DND-41 (cell line): ENCODE measurements around the gene SPSB1.

Source experiments
- ATAC-seq: fragments of 200-7000 bp; cut with Tn5 transposase; 3 replicates; pipeline ENCODE4 v1.9.1; 2021; ENCODE audit warnings: low read depth; ENCODE audit not compliant: insufficient read depth
- DNase-seq: peaks from one replicate; pipeline ENCODE4 v3.0.0-alpha.2; 2020
- H2AFZ ChIP-seq: 2 replicates; pipeline ENCODE4 v1.6.0; 2012; ENCODE audit warnings: low read depth, low read length
- H3K27ac ChIP-seq: 2 replicates; pipeline ENCODE4 v1.5.1; 2012; ENCODE audit warnings: low read length, inconsistent platforms
- H3K27me3 ChIP-seq: fragments of 200-600 bp; sonication (generic); 2 replicates; pipeline ENCODE4 v1.6.0; 2012; ENCODE audit warnings: low read length, mild to moderate bottlenecking, inconsistent platforms; ENCODE audit not compliant: insufficient read depth, poor library complexity
- H3K36me3 ChIP-seq: 2 replicates; pipeline ENCODE4 v1.5.1; 2012; ENCODE audit warnings: low read length, inconsistent platforms; ENCODE audit not compliant: insufficient read depth
- H3K4me1 ChIP-seq: 2 replicates; pipeline ENCODE4 v1.5.1; 2012; ENCODE audit warnings: mild to moderate bottlenecking, low read length; ENCODE audit not compliant: insufficient read depth
- H3K4me2 ChIP-seq: 2 replicates; pipeline ENCODE4 v1.6.0; 2012; ENCODE audit warnings: mild to moderate bottlenecking, moderate library complexity, low read length, inconsistent platforms; ENCODE audit not compliant: insufficient read depth
- H3K4me3 ChIP-seq, 2 experiments: fragments of 200-600 bp in 1 of 2; shearing (Covaris generic) in 1 of 2; 2 replicates each; pipeline ENCODE4 v1.5.1; 2012 to 2016; ENCODE audit warnings: inconsistent platforms in 2 of 2, low read length in 2 of 2, mild to moderate bottlenecking in 2 of 2, low read depth in 1 of 2, moderate library complexity in 1 of 2
- H3K79me2 ChIP-seq: 2 replicates; pipeline ENCODE4 v1.6.0; 2012; ENCODE audit warnings: low read length, inconsistent platforms; ENCODE audit not compliant: insufficient read depth
- H3K9ac ChIP-seq: 2 replicates; pipeline ENCODE4 v1.6.0; 2012; ENCODE audit warnings: low read depth, mild to moderate bottlenecking, inconsistent platforms, low read length, moderate library complexity
- H3K9me3 ChIP-seq: 2 replicates; pipeline ENCODE4 v1.5.1; 2012; ENCODE audit warnings: low read length, moderate library complexity, mild to moderate bottlenecking, inconsistent platforms; ENCODE audit not compliant: insufficient read depth, severe bottlenecking
- H4K20me1 ChIP-seq: 2 replicates; pipeline ENCODE4 v1.6.0; 2012; ENCODE audit warnings: low read length; ENCODE audit not compliant: insufficient read depth
- EZH2 ChIP-seq: IDR thresholded peaks from 3 replicates; pipeline ENCODE4 v1.6.1; 2012; ENCODE audit warnings: borderline replicate concordance, low read depth, mild to moderate bottlenecking, moderate library complexity, low read length, inconsistent platforms; ENCODE audit not compliant: severe bottlenecking
- TF ChIP-seq, protein P1 (sequence below): IDR thresholded peaks from 2 replicates; pipeline ENCODE4 v1.5.1; 2012; ENCODE audit warnings: borderline replicate concordance, low read length, moderate library complexity, mild to moderate bottlenecking; ENCODE audit not compliant: poor library complexity, severe bottlenecking; ENCODE audit errors: extremely low read depth

Gene SPSB1

DNA sequence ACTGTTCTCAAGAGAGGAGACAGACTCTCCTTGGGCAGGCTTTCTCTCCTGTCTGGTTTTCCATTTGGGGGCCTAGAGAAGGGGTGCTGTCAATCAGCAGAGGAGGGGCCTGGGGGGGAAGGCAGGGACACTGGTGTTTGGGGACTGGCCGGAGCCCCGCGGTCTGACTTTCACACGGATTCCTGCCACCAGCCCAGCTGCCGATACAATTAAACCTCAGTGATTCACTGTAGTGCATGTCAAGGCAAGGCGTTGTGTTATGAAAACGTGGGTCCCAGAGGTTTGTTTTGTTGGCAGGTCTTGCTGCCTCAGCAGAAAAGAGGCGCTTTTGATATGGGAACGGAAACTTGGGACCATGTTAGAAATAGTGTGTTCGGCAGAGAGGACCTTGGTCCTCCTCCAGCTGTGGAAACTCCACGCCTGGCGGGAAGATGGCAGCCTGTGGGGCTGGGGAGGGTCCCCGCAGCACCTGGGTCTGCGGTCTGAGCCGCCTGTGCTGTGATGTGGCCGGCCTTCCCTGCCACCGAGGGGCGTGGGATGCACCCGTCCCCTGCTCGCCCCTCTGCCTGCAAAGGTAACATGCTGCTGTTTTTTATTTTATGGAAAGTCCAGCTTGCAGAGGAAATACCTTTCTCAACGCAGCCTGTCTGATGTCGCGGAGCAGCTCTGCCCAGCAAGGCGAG lies 47.6 kb downstream of the SPSB1 start:
- no peaks in the 10 kb centered on the region for H3K27me3 ChIP-seq
- ATAC-seq (no peak), DNase-seq (no peak)
- TF ChIP-seq EZH2 = no peak
- TF ChIP-seq, protein P1, sequence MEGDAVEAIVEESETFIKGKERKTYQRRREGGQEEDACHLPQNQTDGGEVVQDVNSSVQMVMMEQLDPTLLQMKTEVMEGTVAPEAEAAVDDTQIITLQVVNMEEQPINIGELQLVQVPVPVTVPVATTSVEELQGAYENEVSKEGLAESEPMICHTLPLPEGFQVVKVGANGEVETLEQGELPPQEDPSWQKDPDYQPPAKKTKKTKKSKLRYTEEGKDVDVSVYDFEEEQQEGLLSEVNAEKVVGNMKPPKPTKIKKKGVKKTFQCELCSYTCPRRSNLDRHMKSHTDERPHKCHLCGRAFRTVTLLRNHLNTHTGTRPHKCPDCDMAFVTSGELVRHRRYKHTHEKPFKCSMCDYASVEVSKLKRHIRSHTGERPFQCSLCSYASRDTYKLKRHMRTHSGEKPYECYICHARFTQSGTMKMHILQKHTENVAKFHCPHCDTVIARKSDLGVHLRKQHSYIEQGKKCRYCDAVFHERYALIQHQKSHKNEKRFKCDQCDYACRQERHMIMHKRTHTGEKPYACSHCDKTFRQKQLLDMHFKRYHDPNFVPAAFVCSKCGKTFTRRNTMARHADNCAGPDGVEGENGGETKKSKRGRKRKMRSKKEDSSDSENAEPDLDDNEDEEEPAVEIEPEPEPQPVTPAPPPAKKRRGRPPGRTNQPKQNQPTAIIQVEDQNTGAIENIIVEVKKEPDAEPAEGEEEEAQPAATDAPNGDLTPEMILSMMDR = no peak
- peaks cover 95% of the 10 kb centered on the region for H4K20me1 ChIP-seq
- no peaks in the 10 kb centered on the region for H3K9me3 ChIP-seq
- H3K36me3 ChIP-seq = peaks cover 39% of the 10 kb centered on the region
- no peaks in the 10 kb centered on the region for H3K4me1 ChIP-seq
- no peak overlapping the region for H3K4me3 ChIP-seq
- peak overlapping the region; percentile 36; the same call in 1 of the 2 replicates for H3K27ac ChIP-seq
- no peak overlapping the region for H2AFZ ChIP-seq
- no peak overlapping the region for H3K9ac ChIP-seq
- H3K4me2 ChIP-seq = no peak overlapping the region
- peaks cover 98% of the 10 kb centered on the region for H3K79me2 ChIP-seq

DNA sequence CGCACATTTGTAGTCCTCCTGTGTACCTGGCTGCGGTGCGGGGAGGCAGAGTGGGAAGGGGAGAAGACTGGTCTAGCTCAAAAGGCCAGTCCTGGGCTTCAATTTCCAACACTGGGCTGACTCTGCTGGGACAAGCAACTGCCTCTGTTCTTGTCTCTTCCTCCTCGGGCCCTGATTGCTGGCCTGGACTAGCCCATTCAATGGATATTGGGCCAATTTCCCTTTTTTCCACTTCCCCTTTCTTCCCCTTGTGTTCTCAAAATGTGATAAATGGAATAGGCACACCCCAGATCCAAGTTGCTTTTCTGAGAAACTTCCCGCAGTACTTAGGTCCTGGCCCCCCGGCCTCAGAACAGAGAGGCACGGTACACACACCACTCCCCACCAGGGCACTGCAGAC lies 48.2 kb downstream of the SPSB1 start:
- peaks cover 98% of the 10 kb centered on the region for H3K79me2 ChIP-seq
- no peaks in the 10 kb centered on the region for H3K27me3 ChIP-seq
- no peaks in the 10 kb centered on the region for H3K4me1 ChIP-seq
- H3K9me3 ChIP-seq = no peaks in the 10 kb centered on the region
- DNase-seq (no peak), ATAC-seq (no peak)
- peaks cover 95% of the 10 kb centered on the region for H4K20me1 ChIP-seq
- peaks cover 39% of the 10 kb centered on the region for H3K36me3 ChIP-seq
- H2AFZ ChIP-seq = no peak overlapping the region
- TF ChIP-seq EZH2 = no peak
- TF ChIP-seq, protein P1 = no peak
- no peak overlapping the region for H3K4me3 ChIP-seq
- H3K9ac ChIP-seq = no peak overlapping the region
- peak overlapping the region; percentile 36; the same call in 1 of the 2 replicates for H3K27ac ChIP-seq
- no peak overlapping the region for H3K4me2 ChIP-seq

DNA sequence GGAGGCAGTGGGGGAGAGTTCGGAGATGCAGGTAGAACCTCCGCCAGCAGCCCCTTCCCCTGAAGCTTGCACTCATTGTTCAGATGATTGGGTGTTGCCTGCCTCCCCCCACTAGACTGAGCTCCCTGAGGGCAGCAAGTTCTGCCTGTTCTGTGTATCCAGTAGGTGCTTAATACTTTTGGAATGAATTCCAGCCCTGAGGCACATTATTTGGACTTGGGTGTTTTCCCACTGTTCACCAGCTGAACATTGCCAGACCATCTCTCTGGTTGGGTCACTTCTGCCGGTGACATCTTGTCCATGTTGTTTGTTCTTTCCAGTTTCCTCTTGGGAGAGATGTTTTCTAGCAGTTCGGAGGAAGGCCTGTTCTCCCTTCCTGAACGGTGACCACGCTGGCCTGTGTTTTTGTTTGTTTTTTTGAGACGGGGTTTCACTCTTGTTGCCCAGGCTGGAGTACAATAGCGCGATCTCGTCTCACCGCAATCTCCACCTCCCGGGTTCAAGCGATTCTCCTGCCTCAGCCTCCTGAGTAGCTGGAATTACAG lies 48.7 kb downstream of the SPSB1 start:
- Histone ChIP-seq H3K36me3 (peaks cover 39% of the 10 kb centered on the region), H3K4me3 (no peak overlapping the region), H3K79me2 (peaks cover 100% of the 10 kb centered on the region), H4K20me1 (peaks cover 97% of the 10 kb centered on the region), H3K27ac (no peak overlapping the region), H3K27me3 (no peaks in the 10 kb centered on the region), H3K9ac (no peak overlapping the region), H3K9me3 (no peaks in the 10 kb centered on the region), H3K4me2 (no peak overlapping the region), H2AFZ (no peak overlapping the region), H3K4me1 (no peaks in the 10 kb centered on the region)
- no peak for TF ChIP-seq EZH2
- TF ChIP-seq, protein P1 = no peak
- DNase-seq = no peak
- no peak for ATAC-seq
